K562 (cell line): ENCODE results near the gene TARS2.
A peak's percentile ranks its signal among the peaks of the same experiment; 100 is the strongest.

Experiments used
- EGR1 ChIP-seq: fragments of 450-650 bp; conservative IDR thresholded peaks from 2 replicates; pipeline ENCODE4 v1.6.1; 2017; ENCODE audit warnings: mild to moderate bottlenecking
- FOXA1 ChIP-seq: fragments of 450-650 bp; IDR thresholded peaks from 2 replicates; pipeline ENCODE4 v1.6.1; 2016; ENCODE audit warnings: mild to moderate bottlenecking, borderline replicate concordance
- GABPA ChIP-seq: fragments of 200-800 bp; sonication (Bioruptor generic); conservative IDR thresholded peaks from 2 replicates; pipeline ENCODE4 v1.6.1; 2016; ENCODE audit warnings: low read depth, missing genetic modification characterization, missing compliant biosample characterization
- NBN ChIP-seq: fragments of 450-650 bp; IDR thresholded peaks from 2 replicates; pipeline ENCODE4 v1.6.1; 2016; ENCODE audit warnings: low read depth, mild to moderate bottlenecking
- PHF8 ChIP-seq: fragments of 200-600 bp; sonication (generic); IDR thresholded peaks from 2 replicates; pipeline ENCODE4 v1.6.1; 2012; ENCODE audit warnings: mixed run types, mild to moderate bottlenecking, inconsistent platforms, low read length, moderate library complexity, borderline replicate concordance
- POLR2B ChIP-seq: fragments of 450-650 bp; IDR thresholded peaks from 2 replicates; pipeline ENCODE4 v1.6.1; 2018; ENCODE audit warnings: low read depth; ENCODE audit not compliant: partially characterized antibody
- RCOR1 ChIP-seq, 2 experiments: IDR thresholded peaks; 2 replicates each; pipeline ENCODE4 v1.6.1; 2012; ENCODE audit warnings: low read depth in 2 of 2, low read length in 2 of 2, borderline replicate concordance in 1 of 2, improper control_type of control experiment in 1 of 2
- SREBF2 ChIP-seq: sonication (generic); formaldehyde crosslinking; IDR thresholded peaks from 2 replicates; pipeline ENCODE4 v1.4.0; 2020; ENCODE audit warnings: mild to moderate bottlenecking, missing genetic modification reagents
- YBX1 ChIP-seq: fragments of 450-650 bp; IDR thresholded peaks from 2 replicates; pipeline ENCODE4 v1.7.1; 2016; ENCODE audit warnings: mild to moderate bottlenecking
- ZBTB8A ChIP-seq: fragments of 450-650 bp; IDR thresholded peaks from 2 replicates; pipeline ENCODE4 v1.6.1; 2018; ENCODE audit warnings: mild to moderate bottlenecking, moderate library complexity; ENCODE audit not compliant: partially characterized antibody
- ZNF184 ChIP-seq: sonication (generic); formaldehyde crosslinking; IDR thresholded peaks from 2 replicates; pipeline ENCODE4 v1.5.0; 2020; ENCODE audit warnings: missing genetic modification reagents
- ZNF24 ChIP-seq: fragments of 450-650 bp; IDR thresholded peaks from 2 replicates; pipeline ENCODE4 v1.6.1; 2016
- TF ChIP-seq, protein P1 (sequence below), 2 experiments: fragments of 450-650 bp in 1 of 2; sonication (generic) in 1 of 2; formaldehyde crosslinking in 1 of 2; IDR thresholded peaks; 2 replicates each; pipeline versions ENCODE4 v1.7.1 to v1.9.0; 2016 to 2022; ENCODE audit warnings: inconsistent platforms in 1 of 2, mild to moderate bottlenecking in 1 of 2, missing genetic modification reagents in 1 of 2
- TF ChIP-seq, protein P2 (sequence below), 3 experiments: IDR thresholded peaks in 2 of 3; conservative IDR thresholded peaks in 1 of 3; 2 replicates each; pipeline ENCODE4 v1.5.1; 2011 to 2012; ENCODE audit warnings: low read length in 3 of 3, mild to moderate bottlenecking in 3 of 3, control low read depth in 2 of 3, improper control_type of control experiment in 1 of 3, inconsistent platforms in 1 of 3, low read depth in 1 of 3, mixed read lengths in 1 of 3, moderate library complexity in 1 of 3; ENCODE audit not compliant: insufficient read depth in 2 of 3

DNA sequence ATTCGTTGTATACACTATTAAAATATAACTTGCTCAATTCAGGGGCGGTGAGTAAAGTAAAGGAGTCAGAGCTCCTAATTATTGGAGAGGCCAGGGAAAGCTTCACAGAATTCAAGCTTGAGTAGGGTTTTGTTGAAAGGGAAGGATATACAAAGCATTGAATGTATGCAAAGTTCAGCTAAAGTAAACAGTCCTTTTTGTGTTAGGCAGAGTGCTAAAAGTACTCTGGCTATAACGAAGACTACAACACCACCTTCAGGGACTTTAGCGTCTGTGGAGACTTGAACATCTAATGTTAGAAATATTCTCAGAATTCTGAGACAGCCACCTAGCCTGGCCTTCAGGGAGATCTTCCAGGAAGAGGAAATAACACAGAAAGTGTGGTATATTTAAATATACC lies 29.4 kb downstream of the TARS2 start:
- TF ChIP-seq, protein P1, sequence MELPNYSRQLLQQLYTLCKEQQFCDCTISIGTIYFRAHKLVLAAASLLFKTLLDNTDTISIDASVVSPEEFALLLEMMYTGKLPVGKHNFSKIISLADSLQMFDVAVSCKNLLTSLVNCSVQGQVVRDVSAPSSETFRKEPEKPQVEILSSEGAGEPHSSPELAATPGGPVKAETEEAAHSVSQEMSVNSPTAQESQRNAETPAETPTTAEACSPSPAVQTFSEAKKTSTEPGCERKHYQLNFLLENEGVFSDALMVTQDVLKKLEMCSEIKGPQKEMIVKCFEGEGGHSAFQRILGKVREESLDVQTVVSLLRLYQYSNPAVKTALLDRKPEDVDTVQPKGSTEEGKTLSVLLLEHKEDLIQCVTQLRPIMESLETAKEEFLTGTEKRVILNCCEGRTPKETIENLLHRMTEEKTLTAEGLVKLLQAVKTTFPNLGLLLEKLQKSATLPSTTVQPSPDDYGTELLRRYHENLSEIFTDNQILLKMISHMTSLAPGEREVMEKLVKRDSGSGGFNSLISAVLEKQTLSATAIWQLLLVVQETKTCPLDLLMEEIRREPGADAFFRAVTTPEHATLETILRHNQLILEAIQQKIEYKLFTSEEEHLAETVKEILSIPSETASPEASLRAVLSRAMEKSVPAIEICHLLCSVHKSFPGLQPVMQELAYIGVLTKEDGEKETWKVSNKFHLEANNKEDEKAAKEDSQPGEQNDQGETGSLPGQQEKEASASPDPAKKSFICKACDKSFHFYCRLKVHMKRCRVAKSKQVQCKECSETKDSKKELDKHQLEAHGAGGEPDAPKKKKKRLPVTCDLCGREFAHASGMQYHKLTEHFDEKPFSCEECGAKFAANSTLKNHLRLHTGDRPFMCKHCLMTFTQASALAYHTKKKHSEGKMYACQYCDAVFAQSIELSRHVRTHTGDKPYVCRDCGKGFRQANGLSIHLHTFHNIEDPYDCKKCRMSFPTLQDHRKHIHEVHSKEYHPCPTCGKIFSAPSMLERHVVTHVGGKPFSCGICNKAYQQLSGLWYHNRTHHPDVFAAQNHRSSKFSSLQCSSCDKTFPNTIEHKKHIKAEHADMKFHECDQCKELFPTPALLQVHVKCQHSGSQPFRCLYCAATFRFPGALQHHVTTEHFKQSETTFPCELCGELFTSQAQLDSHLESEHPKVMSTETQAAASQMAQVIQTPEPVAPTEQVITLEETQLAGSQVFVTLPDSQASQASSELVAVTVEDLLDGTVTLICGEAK (IDR thresholded peaks at IDR 0.05) = no peak
- TF ChIP-seq, protein P1 (CRISPR knock-in tag; IDR thresholded peaks at IDR 0.05) = no peak
- TF ChIP-seq, protein P2, sequence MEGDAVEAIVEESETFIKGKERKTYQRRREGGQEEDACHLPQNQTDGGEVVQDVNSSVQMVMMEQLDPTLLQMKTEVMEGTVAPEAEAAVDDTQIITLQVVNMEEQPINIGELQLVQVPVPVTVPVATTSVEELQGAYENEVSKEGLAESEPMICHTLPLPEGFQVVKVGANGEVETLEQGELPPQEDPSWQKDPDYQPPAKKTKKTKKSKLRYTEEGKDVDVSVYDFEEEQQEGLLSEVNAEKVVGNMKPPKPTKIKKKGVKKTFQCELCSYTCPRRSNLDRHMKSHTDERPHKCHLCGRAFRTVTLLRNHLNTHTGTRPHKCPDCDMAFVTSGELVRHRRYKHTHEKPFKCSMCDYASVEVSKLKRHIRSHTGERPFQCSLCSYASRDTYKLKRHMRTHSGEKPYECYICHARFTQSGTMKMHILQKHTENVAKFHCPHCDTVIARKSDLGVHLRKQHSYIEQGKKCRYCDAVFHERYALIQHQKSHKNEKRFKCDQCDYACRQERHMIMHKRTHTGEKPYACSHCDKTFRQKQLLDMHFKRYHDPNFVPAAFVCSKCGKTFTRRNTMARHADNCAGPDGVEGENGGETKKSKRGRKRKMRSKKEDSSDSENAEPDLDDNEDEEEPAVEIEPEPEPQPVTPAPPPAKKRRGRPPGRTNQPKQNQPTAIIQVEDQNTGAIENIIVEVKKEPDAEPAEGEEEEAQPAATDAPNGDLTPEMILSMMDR (IDR thresholded peaks at IDR 0.05 in 2 of 3, conservative IDR thresholded peaks at IDR 0.05 in 1 of 3; ENCODE audit: insufficient read depth in 2 of 3, low read depth in 1 of 3, low read length in 3 of 3) = peak; percentile 27 to 70 (median 30); a peak in 3 of 6 replicates
- TF ChIP-seq ZNF24 = no peak
- TF ChIP-seq RCOR1 (IDR thresholded peaks at IDR 0.05; ENCODE audit: borderline replicate concordance in 1 of 2, low read depth in 2 of 2, low read length in 2 of 2) = no peak
- TF ChIP-seq ZBTB8A = no peak
- no peak for TF ChIP-seq ZNF184 (CRISPR knock-in tag)
- TF ChIP-seq POLR2B = no peak
- no peak for TF ChIP-seq YBX1
- TF ChIP-seq SREBF2 (CRISPR knock-in tag) = no peak
- no peak for TF ChIP-seq PHF8
- TF ChIP-seq FOXA1 = no peak
- TF ChIP-seq NBN = no peak
- no peak for TF ChIP-seq EGR1
- TF ChIP-seq GABPA (tag) = no peak
